ENCODE data around the gene SURF4. TPM values are rescaled to one million over a fixed set of nuclear protein-coding genes. Genes with fewer than 3 reads are reported as not detected.
A peak's percentile ranks its signal among the peaks of the same experiment; 100 is the strongest.

Gene SURF4
- total RNA-seq, 1 donor = 275 TPM

GRCh38 chr9:133347985-133348717, 27.7 kb downstream of the SURF4 start, which contains the start of the genes MED22 and RPL7A:
TSS of gene MED22 (minus strand) at chr9:133348131. CDS start at chr9:133346662, 1,469 bp downstream.
TSS of gene RPL7A (plus strand) at chr9:133348218. CDS start at chr9:133348244, 26 bp downstream.
- DNase-seq (ENCODE audit: low read depth) = peak; percentile 98
- no peak for TF ChIP-seq CTCF (IDR thresholded peaks at IDR 0.05; ENCODE audit: insufficient read depth, low read length)
- peak within 1 kb of the TSS; percentile 97 for H3K4me3 ChIP-seq (ENCODE audit: low read depth, low read length)

GRCh38 chr9:133347515-133347984, 28.3 kb downstream of the SURF4 start:
- H3K4me3 ChIP-seq (ENCODE audit: low read depth, low read length) = peak overlapping the region; percentile 97
- DNase-seq (ENCODE audit: low read depth) = peak; percentile 25
- TF ChIP-seq CTCF (IDR thresholded peaks at IDR 0.05; ENCODE audit: insufficient read depth, low read length) = peak; percentile 10

GRCh38 chr9:133346021-133346785, 29.7 kb downstream of the SURF4 start:
- no peak for DNase-seq (ENCODE audit: low read depth)
- no peak for TF ChIP-seq CTCF (IDR thresholded peaks at IDR 0.05; ENCODE audit: insufficient read depth, low read length)
- peak overlapping the region; percentile 97 for H3K4me3 ChIP-seq (ENCODE audit: low read depth, low read length)

- no peak overlapping the region for H3K4me3 ChIP-seq (ENCODE audit: low read depth, low read length)
- TF ChIP-seq CTCF (IDR thresholded peaks at IDR 0.05; ENCODE audit: insufficient read depth, low read length) = no peak
- no peak for DNase-seq (ENCODE audit: low read depth)
Measured at GRCh38 chr9:133345596-133345995, 30.3 kb downstream of the SURF4 start.

- TF ChIP-seq CTCF (IDR thresholded peaks at IDR 0.05; ENCODE audit: insufficient read depth, low read length) = no peak
- no peak for DNase-seq (ENCODE audit: low read depth)
- no peak overlapping the region for H3K4me3 ChIP-seq (ENCODE audit: low read depth, low read length)
Measured at GRCh38 chr9:133344979-133345378, 30.9 kb downstream of the SURF4 start.

GRCh38 chr9:133344071-133344470, 31.8 kb downstream of the SURF4 start:
- H3K4me3 ChIP-seq (ENCODE audit: low read depth, low read length) = no peak overlapping the region
- DNase-seq (ENCODE audit: low read depth) = no peak
- no peak for TF ChIP-seq CTCF (IDR thresholded peaks at IDR 0.05; ENCODE audit: insufficient read depth, low read length)
